ENCODE measurements around the gene KCNH3.

- no peak for TF ChIP-seq HDAC6 (IDR thresholded peaks at IDR 0.05; ENCODE audit: low read depth, low read length)
- TF ChIP-seq CTCF (IDR thresholded peaks at IDR 0.05; ENCODE audit: control extremely low read depth in 1 of 3, insufficient read depth in 1 of 3, low read depth in 1 of 3, low read length in 3 of 3) = no peak
- no peak for TF ChIP-seq EP300 (IDR thresholded peaks at IDR 0.05; ENCODE audit: borderline replicate concordance in 1 of 2, low read depth in 2 of 2, low read length in 2 of 2)
- no peak for TF ChIP-seq POLR2AphosphoS5 (IDR thresholded peaks at IDR 0.05; ENCODE audit: low read depth, low read length)
- TF ChIP-seq USF2 (IDR thresholded peaks at IDR 0.05; ENCODE audit: low read length) = no peak
- TF ChIP-seq RAD21 (IDR thresholded peaks at IDR 0.05 in 1 of 2, conservative IDR thresholded peaks at IDR 0.05 in 1 of 2; ENCODE audit: low read depth in 2 of 2, low read length in 2 of 2) = no peak
- TF ChIP-seq POLR2A (IDR thresholded peaks at IDR 0.05; ENCODE audit: control extremely low read depth in 1 of 2, low read depth in 2 of 2, low read length in 2 of 2) = no peak
- no peak for TF ChIP-seq EZH2 (IDR thresholded peaks at IDR 0.05; ENCODE audit: low read depth, low read length, severe bottlenecking)
Measured at GRCh38 chr12:49491823-49492222, 47.0 kb upstream of the KCNH3 start.

All from H1 (cell line).